GM13977 (cell line): Measurements from ENCODE around the gene ERC1.

Experiments used
- DNase-seq: peaks from one replicate; pipeline ENCODE4 v3.0.0; 2012; ENCODE audit warnings: low spot score
- in situ Hi-C: fragments of 300-500 bp; cut with MboI; formaldehyde crosslinking; loops from one replicate; pipeline ENCODE4 v1.12.0; 2022; ENCODE audit warnings: low sequenced_read_pairs, low pct_unique_long_range_greater_than_20kb, mixed read lengths, inconsistent platforms; ENCODE audit not compliant: unreplicated experiment
- TF ChIP-seq, protein P1 (sequence below): IDR thresholded peaks from 2 replicates; pipeline ENCODE4 v1.5.1; 2012; ENCODE audit warnings: mild to moderate bottlenecking, control low read depth; ENCODE audit not compliant: insufficient read depth; ENCODE audit errors: extremely low read depth, missing control alignments

ERC1 gene

DNA sequence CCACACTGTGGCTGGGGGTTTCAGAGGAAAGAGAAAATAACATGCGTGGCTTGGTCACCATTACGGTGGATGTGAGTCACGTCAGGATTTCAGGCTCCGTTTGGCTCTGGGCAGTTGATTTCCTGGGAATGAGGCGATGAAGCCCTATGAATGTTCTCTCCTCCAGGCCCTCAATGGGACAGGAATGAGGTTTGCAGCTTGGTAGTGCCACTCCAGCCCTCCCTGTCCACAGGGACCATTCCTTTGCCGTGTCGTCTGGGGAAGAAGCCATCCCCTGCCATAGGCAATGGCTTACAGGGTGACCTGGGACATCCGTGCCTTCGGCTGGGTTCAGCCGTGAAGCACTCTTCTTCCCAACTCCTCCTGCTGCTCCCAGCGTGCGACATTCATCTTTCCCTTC is 508.3 kb downstream of the ERC1 start:
- in situ Hi-C loops = no loop called here
- TF ChIP-seq, protein P1, sequence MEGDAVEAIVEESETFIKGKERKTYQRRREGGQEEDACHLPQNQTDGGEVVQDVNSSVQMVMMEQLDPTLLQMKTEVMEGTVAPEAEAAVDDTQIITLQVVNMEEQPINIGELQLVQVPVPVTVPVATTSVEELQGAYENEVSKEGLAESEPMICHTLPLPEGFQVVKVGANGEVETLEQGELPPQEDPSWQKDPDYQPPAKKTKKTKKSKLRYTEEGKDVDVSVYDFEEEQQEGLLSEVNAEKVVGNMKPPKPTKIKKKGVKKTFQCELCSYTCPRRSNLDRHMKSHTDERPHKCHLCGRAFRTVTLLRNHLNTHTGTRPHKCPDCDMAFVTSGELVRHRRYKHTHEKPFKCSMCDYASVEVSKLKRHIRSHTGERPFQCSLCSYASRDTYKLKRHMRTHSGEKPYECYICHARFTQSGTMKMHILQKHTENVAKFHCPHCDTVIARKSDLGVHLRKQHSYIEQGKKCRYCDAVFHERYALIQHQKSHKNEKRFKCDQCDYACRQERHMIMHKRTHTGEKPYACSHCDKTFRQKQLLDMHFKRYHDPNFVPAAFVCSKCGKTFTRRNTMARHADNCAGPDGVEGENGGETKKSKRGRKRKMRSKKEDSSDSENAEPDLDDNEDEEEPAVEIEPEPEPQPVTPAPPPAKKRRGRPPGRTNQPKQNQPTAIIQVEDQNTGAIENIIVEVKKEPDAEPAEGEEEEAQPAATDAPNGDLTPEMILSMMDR = no peak

DNA sequence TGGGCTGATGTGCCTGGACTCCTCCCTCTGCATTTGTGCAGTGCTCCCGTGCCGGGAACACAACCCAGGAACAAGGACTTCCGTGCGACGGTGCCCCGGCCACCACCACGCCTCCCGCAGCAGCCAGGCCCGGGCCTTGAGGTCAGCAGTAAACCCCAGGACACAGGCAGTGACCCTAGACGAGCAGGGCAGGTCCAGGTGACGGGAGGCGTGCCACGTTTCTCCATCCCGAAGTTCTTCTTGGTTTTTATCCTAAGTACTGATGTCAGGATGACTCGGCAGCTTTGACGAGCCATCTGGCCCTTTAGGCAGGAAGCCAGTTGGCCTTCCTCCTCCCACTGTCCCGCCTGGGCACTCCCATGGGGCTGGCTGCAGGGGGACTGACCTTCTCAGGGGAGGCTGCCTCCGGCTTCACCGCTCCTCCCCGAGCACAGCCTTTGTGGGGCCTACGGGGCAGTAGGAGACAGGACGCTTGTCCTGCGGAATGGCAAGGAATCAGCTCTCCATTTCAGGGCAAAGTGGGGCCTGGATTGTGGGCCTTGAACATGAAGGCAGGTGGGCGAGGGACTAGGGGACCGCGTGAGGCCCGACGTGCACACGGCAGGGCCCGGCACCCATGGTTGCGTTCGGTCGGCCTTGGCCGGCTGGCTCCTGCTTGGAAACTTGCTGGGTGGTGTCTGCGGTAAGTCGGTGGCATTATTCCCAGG is 509.2 kb downstream of the ERC1 start:
- DNase-seq = no peak
- TF ChIP-seq, protein P1 = no peak
- in situ Hi-C loops = no loop called here

More for the DNA sequence above, 508.3 kb downstream of the ERC1 start:
- no peak for DNase-seq

DNA sequence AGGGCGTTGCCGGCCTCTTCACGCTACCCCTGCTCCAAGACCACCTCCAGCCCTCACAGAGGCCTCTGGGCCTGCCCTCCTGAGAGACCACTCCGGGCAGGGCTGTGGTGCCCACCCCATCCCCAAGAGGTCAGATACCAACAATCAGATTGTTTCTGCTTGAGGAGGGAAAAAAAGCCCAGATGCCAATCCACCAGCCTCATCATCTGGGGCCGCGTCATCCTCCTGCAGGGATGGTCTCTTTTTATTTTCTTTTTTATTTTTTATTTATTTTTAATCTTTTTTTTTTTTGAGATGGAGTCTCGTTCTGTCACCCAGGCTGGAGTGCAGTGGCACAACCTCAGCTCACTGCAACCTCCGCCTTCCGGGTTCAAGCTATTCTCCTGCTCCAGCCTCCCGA is 510.0 kb downstream of the ERC1 start:
- in situ Hi-C loops = no loop called here
- TF ChIP-seq, protein P1 = no peak
- DNase-seq = no peak

DNA sequence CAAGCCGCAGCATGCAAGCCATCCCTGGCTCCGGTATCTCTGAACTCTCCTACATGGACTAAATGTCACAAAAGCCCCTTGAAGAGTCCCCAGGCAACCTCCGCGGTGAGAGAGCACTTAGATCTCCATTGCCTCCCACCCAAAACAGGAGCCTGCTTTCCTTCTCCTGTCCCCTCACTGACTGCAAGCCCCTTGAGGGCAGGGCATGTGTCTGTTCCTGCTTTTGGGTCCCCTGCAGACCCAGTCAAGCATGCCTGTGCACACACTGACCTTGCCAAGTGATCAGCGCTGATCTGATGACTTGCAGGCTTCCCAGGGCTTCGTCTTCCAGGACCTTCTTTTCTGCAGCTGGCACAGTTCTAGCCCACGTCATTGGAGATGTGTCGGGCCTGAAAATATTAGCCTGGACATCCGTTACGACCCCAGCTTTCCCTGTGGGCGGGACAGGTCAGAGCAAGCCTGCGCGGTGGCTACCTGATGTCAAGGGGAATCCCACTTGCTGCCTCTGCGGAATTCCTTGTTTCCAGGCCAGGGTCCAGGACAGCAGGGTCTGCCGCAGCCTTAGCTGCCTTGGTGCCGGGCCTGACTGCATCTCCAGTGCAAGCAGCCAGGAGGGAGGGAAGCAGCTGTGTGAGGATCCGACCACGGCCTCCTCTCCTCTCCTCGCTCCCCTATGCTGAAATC is 510.8 kb downstream of the ERC1 start:
- DNase-seq = no peak
- in situ Hi-C loops = no loop called here
- TF ChIP-seq, protein P1 = no peak

DNA sequence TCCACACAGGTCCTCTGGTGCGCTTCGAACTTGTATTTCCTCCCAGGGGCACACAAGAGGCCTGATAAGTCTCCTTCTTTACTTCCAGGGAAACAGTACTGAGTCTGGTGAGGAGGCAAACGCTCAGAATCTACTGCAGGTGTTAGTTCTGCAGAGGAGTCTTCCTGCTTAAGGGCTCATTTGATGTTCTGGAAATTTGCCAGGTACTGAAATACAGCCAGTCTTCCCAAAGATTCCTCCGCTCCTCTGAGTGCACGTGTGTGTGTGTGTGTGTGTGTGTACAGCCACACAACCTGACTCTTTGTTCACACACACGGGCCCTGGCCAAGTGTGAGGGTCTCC is 511.3 kb downstream of the ERC1 start:
- TF ChIP-seq, protein P1 = no peak
- in situ Hi-C loops = no loop called here
- DNase-seq = no peak

DNA sequence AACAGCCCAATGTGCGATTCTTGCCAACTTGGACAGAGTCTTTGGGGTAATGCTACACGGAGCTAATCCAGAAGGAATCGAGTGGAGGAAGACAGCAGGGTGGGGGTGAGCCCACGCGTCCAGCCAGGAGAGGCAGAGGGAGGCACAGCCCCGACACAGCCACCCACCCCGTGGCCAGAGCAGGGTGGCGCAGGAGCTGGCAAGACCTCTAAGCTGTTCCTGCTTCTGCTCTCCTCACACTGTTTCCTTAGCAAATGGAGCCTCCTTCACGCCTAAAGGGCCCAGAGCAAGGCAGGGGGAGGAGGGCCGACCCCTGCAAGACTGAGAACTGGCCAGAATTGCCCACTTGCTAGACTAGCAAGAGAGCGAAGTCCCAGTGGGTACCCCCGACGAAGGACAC is 511.8 kb downstream of the ERC1 start:
- TF ChIP-seq, protein P1 = no peak
- in situ Hi-C loops = no loop called here
- no peak for DNase-seq
